Upper lobe of left lung (tissue), 6 donors: Measurements from ENCODE around the gene SNX13. TPM values are rescaled to one million over a fixed set of nuclear protein-coding genes. Genes with fewer than 3 reads are reported as not detected.

Experiments
- ATAC-seq, 2 donors: fragments of 200-7000 bp; cut with Tn5 transposase; one replicate each; pipeline ENCODE4 v1.9.1; 2022; ENCODE audit warnings: mild to moderate bottlenecking in 2 of 2, moderate library complexity in 2 of 2; ENCODE audit not compliant: low FRiP score in 2 of 2
- DNase-seq, 2 donors: peaks; one replicate each; pipeline ENCODE4 v3.0.0-alpha.2; 2019 to 2020
- H3K27ac ChIP-seq, 4 donors: fragments of 200-600 bp; sonication (generic); one replicate each; pipeline ENCODE4 v1.5.1; 2016 to 2019
- H3K27me3 ChIP-seq, 4 donors: fragments of 200-600 bp; sonication (generic); one replicate each; pipeline ENCODE4 v1.5.1; 2017 to 2019
- H3K36me3 ChIP-seq, 4 donors: fragments of 200-600 bp; sonication (generic); one replicate each; pipeline ENCODE4 v1.5.1; 2016 to 2019
- H3K4me1 ChIP-seq, 4 donors: fragments of 200-600 bp; sonication (generic); one replicate each; pipeline ENCODE4 v1.5.1; 2018 to 2019
- H3K4me3 ChIP-seq, 4 donors: fragments of 200-600 bp; sonication (generic); one replicate each; pipeline ENCODE4 v1.5.1; 2017 to 2019; ENCODE audit warnings: mild to moderate bottlenecking in 2 of 4, moderate library complexity in 1 of 4
- H3K9me3 ChIP-seq, 4 donors: fragments of 200-600 bp; sonication (generic); one replicate each; pipeline ENCODE4 v1.5.1; 2018 to 2019
- EP300 ChIP-seq, 4 donors: sonication (generic); formaldehyde crosslinking; IDR thresholded peaks; one replicate each; pipeline ENCODE4 v1.5.1; 2017; ENCODE audit warnings: antibody characterized with exemption in 4 of 4, control low read depth in 2 of 4
- POLR2A ChIP-seq, 4 donors: fragments of 450-650 bp; IDR thresholded peaks; one replicate each; pipeline ENCODE4 v1.5.1; 2016 to 2017; ENCODE audit warnings: antibody characterized with exemption in 4 of 4, mild to moderate bottlenecking in 2 of 4
- POLR2AphosphoS5 ChIP-seq, 2 donors: sonication (generic); formaldehyde crosslinking; IDR thresholded peaks; one replicate each; pipeline ENCODE4 v1.5.1; 2017; ENCODE audit warnings: antibody characterized with exemption in 2 of 2
- WGBS, 2 donors: methylation state at CpG; one replicate each; pipeline ENCODE4 v1.1.5; 2017 to 2018; 5-methylcytosine and 5-hydroxymethylcytosine counted together
- total RNA-seq, 6 donors: library from RNA; depleted of rRNA in 4 of 6; stranded (reverse); fragments of >200 nt in 4 of 6; gene quantifications; one replicate each; pipeline versions ENCODE4 v1.1.0 to v1.2.1, GENCODE V29; 2016 to 2021
- TF ChIP-seq, protein P1 (sequence below), 6 experiments: fragments of 450-650 bp in 4 of 6; fragments of 200-600 bp in 2 of 6; sonication (generic) in 2 of 6; IDR thresholded peaks; one replicate each; pipeline ENCODE4 v1.5.1; 2016 to 2019; ENCODE audit warnings: antibody characterized with exemption in 6 of 6
- donor health status: DM: no; HTN: no; CAD: no; lungs with moderate emphysema.
- donor health status: DM: no; HTN: yes; CAD: no; lungs with severe emphysema.

The SNX13 gene
- total RNA-seq, 6 donors from 2014 or later, result 17.1 to 195 (median 53.3) TPM

GRCh38 chr7:17976952-17977351, 36.7 kb upstream of the SNX13 start:
- no peaks in the 10 kb centered on the region for H3K4me1 ChIP-seq
- H3K36me3 ChIP-seq, result no peaks in the 10 kb centered on the region
- H3K4me3 ChIP-seq, result no peak overlapping the region
- ATAC-seq (no peak), DNase-seq (no peak)
- no peak overlapping the region for H3K27ac ChIP-seq
- 48 to 50% methylated on average over 2 of the region's 2 CpGs for WGBS, 2 donors
- H3K9me3 ChIP-seq, result peaks cover 0 to 7% (median 0%) of the 10 kb centered on the region in 4 donors
- no peaks in the 10 kb centered on the region for H3K27me3 ChIP-seq
- TF ChIP-seq POLR2A (IDR thresholded peaks at IDR 0.05) (no peak), POLR2AphosphoS5 (IDR thresholded peaks at IDR 0.05) (no peak), EP300 (IDR thresholded peaks at IDR 0.05) (no peak)
- TF ChIP-seq, protein P1, sequence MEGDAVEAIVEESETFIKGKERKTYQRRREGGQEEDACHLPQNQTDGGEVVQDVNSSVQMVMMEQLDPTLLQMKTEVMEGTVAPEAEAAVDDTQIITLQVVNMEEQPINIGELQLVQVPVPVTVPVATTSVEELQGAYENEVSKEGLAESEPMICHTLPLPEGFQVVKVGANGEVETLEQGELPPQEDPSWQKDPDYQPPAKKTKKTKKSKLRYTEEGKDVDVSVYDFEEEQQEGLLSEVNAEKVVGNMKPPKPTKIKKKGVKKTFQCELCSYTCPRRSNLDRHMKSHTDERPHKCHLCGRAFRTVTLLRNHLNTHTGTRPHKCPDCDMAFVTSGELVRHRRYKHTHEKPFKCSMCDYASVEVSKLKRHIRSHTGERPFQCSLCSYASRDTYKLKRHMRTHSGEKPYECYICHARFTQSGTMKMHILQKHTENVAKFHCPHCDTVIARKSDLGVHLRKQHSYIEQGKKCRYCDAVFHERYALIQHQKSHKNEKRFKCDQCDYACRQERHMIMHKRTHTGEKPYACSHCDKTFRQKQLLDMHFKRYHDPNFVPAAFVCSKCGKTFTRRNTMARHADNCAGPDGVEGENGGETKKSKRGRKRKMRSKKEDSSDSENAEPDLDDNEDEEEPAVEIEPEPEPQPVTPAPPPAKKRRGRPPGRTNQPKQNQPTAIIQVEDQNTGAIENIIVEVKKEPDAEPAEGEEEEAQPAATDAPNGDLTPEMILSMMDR (IDR thresholded peaks at IDR 0.05), result no peak

- Histone ChIP-seq H3K36me3 (no peaks in the 10 kb centered on the region), H3K4me3 (no peak overlapping the region), H3K9me3 (no peaks in the 10 kb centered on the region), H3K27ac (no peak overlapping the region), H3K27me3 (no peaks in the 10 kb centered on the region), H3K4me1 (no peaks in the 10 kb centered on the region)
- 82 to 88% methylated on average over 2 of the region's 2 CpGs for WGBS, 2 donors
- TF ChIP-seq POLR2AphosphoS5 (IDR thresholded peaks at IDR 0.05) (no peak), EP300 (IDR thresholded peaks at IDR 0.05) (no peak), POLR2A (IDR thresholded peaks at IDR 0.05) (no peak)
- TF ChIP-seq, protein P1 (IDR thresholded peaks at IDR 0.05), result peak in 1 of 6 experiments; percentile 9
- DNase-seq, result no peak
- ATAC-seq, result no peak
These were observed 31.1 kb upstream of the SNX13 start for GRCh38 chr7:17971411-17971810.

DNA sequence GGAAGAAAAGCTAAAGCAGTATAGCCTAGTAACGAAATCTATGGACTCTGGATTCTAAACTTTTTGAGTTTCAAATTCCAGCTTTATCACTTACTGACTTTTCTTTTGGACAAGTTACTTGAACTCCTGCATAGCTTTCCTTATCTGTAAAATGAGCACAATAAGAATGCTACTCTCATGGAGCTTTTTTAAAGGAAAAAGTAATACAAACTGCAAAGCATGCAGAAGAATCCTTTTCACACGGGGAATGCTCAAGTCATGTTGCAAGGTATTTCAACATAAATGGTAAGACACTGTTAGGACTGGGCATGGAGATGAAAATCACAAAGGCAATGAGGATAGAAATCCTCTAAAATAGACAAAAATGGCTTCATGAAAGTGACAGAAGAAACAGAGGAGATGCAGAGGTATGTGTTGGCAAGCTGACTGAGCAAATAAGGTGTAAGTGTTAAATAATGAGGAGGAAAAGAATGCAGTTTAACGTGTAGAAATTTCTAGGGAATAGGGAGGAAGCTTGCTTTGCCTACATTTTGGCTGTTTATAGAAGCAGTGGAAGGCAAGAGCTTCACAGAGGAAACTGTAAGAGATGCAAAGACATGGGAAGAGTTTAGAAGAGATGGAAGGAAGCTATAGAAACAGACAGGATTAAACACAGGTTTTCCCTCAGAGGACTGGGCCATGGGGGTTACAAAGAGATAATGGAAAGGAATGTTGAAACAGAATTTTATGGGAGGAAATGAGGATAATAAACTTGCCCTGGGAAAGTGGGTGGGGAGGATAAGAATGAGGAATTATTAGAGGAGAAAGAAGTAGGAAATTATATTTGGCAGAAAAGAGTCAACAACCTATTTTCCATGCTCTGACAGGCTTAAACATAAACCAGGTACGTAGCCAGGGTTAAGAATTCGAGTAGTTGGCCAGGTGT, 28.8 kb upstream of the SNX13 start:
- H3K36me3 ChIP-seq, result no peaks in the 10 kb centered on the region
- H3K4me3 ChIP-seq, result no peak overlapping the region
- no peak overlapping the region for H3K27ac ChIP-seq
- TF ChIP-seq POLR2AphosphoS5 (IDR thresholded peaks at IDR 0.05) (no peak), EP300 (IDR thresholded peaks at IDR 0.05) (no peak), POLR2A (IDR thresholded peaks at IDR 0.05) (no peak)
- TF ChIP-seq, protein P1 (IDR thresholded peaks at IDR 0.05), result no peak
- H3K27me3 ChIP-seq, result no peaks in the 10 kb centered on the region
- no peaks in the 10 kb centered on the region for H3K4me1 ChIP-seq
- DNase-seq (no peak), ATAC-seq (no peak)
- WGBS, 2 donors, result 56 to 61% methylated on average over 5 of the region's 5 CpGs
- no peaks in the 10 kb centered on the region for H3K9me3 ChIP-seq

- TF ChIP-seq POLR2A (IDR thresholded peaks at IDR 0.05), result no peak
- TF ChIP-seq POLR2AphosphoS5 (IDR thresholded peaks at IDR 0.05), result no peak
- no peak for TF ChIP-seq EP300 (IDR thresholded peaks at IDR 0.05)
- TF ChIP-seq, protein P1 (IDR thresholded peaks at IDR 0.05), result no peak
- WGBS, 2 donors, result 86 to 92% methylated on average over 3 of the region's 3 CpGs
- no peaks in the 10 kb centered on the region for H3K4me1 ChIP-seq
These were observed 26.4 kb upstream of the SNX13 start for GRCh38 chr7:17966706-17967105.

More at GRCh38 chr7:17966706-17967105, 26.4 kb upstream of the SNX13 start:
- ATAC-seq (no peak), DNase-seq (no peak)
- no peak overlapping the region for H3K27ac ChIP-seq
- no peaks in the 10 kb centered on the region for H3K36me3 ChIP-seq
- no peak overlapping the region for H3K4me3 ChIP-seq
- no peaks in the 10 kb centered on the region for H3K27me3 ChIP-seq
- H3K9me3 ChIP-seq, result no peaks in the 10 kb centered on the region
